GM18498 (cell line): Measurements from ENCODE around the gene OR9A2.

Source experiments
- ATAC-seq: cut with Tn5 transposase; IDR thresholded peaks from one replicate; pipeline ENCODE4 v1.9.1; 2021; ENCODE audit warnings: mild to moderate bottlenecking, moderate library complexity; ENCODE audit not compliant: unreplicated experiment

The OR9A2 gene

GRCh38 chr7:143027032-143027431 is at the start of gene OR9A2:
Gene OR9A2, minus strand, starts transcription at chr7:143027132. Its CDS starts 0 bp downstream, at chr7:143027132.
- ATAC-seq: no peak

DNA sequence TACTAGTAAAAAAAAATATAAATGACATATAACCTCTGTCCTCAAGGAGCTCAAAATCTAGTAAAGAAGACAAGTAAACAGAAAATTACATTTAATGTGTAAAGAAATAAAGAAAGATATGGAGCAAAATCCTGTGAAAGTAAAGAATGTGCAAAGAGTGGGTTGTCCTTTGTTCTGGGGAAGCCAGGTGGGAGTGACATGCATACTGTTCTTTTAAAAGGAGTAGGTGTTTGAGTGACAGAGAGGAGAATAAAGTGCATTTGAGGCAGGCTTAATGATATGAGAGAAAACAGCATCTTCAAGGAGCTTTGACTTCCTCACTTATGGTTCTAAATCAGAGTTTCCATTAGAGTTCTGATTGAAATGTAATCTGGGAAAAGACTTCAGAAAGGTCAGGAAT is 47.2 kb upstream of the OR9A2 start:
- ATAC-seq: no peak

DNA sequence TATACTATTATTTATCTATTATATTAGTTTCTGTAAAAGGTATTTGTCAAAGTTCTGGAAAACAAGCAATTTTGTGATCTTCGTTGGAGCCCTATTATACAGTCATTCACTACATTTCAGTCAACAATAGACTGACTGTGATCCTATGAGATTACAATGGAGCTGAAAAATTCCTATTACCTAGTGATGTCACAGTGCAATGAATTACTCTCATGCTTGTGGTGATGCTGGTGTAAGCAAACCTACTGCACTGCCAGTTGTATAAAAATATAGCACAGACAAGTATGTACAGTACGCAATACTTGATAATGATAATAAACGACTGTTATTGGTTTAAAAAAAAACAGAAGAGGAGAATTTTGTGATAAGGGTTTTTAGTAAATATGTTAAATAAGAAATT is 46.6 kb upstream of the OR9A2 start:
- ATAC-seq: no peak

- ATAC-seq: no peak
Measured at GRCh38 chr7:143069912-143070500, 43.1 kb upstream of the OR9A2 start.

GRCh38 chr7:143068446-143068845 is 41.5 kb upstream of the OR9A2 start:
- no peak for ATAC-seq

DNA sequence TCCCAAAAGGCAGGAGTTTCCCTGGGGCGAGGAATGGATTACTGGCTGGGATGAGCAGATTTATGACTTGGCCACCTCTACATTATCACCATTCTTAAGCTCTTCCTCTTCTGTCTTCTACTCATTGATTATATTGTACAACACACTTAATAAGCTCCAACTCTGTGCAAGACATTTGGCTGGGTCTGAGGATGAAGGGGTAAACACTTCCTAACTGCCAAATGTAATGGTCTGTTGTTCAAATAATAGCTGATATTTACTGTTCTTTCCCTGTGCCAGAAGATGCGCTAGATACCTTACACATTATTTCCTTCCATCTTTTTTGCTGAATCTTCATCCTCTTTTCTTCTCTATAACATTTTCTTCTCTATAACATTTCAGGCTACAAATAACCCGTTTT is 36.8 kb upstream of the OR9A2 start:
- no peak for ATAC-seq

DNA sequence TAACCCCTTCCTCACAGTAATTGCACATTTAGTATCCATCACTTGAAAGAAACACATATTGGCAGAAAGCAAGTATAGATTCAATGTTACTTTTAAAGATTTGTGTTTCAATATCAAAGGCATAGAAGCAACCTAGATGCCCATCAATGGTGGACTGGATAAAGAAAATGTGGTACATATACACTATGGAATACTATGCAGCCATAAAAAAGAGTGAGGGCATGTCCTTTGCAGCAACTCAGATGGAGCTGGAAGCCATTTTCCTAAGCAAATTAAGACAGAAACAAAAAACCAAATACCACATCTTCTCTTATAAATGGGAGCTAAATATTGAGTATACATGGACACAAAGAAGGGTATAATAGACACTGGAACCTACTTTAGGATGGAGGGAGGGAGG is 28.8 kb upstream of the OR9A2 start:
- ATAC-seq: no peak

GRCh38 chr7:143054621-143055020 is 27.7 kb upstream of the OR9A2 start:
- ATAC-seq: no peak

DNA sequence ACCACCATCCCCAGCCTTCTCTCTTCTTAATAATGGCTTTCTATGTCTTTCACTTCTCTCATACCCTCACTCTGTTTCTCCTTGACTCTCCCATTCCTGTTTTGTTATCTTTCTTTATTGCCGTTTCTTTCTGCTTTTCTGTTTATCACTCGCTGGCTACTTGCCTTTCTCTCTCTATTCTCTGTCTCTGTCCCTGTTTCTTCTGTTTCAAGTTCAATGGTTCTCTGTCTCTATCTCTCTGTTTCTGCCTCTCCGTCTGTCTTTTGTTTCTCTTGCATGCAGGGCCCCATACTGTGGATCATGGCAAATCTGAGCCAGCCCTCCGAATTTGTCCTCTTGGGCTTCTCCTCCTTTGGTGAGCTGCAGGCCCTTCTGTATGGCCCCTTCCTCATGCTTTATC is 25.1 kb upstream of the OR9A2 start, which contains the start of gene OR6V1:
Gene OR6V1 (plus strand): TSS at position 301 of the 400 bp plus-strand sequence. CDS start 0 bp downstream, at position 301.
- no peak for ATAC-seq

- ATAC-seq: no peak
Measured at GRCh38 chr7:143050931-143051330, 24.0 kb upstream of the OR9A2 start.

- no peak for ATAC-seq
Measured at GRCh38 chr7:143049362-143049761, 22.4 kb upstream of the OR9A2 start.

- no peak for ATAC-seq
Measured at GRCh38 chr7:143048827-143049226, 21.9 kb upstream of the OR9A2 start.

DNA sequence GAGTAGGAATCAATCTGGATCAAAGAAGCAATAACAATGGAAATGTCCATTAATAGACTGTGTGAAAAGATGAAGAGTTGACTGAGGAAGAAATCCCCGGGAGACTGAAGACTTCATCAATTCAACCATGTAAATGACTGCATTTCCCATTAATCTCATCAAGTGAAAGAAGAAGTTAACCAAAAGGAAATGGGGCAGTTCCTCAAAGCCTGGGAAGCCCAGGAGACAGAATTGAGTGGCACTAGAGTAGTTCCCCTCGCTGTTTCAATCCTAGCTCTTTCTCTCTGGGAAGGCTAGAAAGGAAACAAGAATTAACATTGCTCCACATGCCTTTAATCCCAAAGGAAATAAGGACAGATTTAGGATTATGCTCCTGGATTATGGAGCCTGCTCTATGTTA is 20.4 kb upstream of the OR9A2 start:
- no peak for ATAC-seq

DNA sequence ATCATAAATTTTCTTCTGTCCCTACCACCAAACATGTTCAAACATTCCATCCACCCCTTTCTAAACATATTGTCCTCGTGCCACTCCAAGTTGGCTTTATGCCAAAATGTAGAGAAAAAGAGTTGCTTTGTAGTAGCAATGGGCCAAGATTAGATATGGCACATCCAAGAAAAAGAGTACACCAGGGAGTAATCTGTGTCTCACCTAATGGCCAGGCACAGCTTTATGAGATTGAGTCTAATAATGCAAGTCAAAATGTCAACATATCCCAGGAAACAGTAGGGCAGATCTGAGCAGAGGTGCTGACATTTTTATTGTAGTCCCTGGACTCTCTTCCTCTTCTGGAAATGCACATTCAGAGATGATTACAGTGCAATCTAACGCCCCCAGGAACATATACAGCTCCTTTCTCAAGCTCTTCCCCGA is 19.5 kb upstream of the OR9A2 start:
- no peak for ATAC-seq

DNA sequence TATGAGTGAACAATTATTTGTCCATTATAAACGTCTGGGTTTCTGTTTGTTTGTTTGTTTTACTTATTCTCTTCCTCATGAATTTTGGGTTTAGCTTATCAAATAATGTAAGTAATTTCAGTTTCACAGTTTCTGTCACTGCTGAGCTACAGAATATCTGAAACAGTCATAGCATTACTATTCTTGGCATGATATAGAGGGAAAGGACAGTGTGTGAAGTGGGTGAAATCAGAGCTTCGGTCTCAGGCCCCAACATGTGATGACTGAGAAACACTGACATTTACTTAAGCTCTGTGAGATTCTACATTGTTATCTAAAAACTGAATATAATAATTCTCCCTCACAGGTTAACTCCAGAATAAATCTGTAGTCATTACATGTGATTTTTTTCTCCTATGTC is 16.5 kb upstream of the OR9A2 start:
- no peak for ATAC-seq

GRCh38 chr7:143042790-143043271 is 15.9 kb upstream of the OR9A2 start:
- no peak for ATAC-seq

DNA sequence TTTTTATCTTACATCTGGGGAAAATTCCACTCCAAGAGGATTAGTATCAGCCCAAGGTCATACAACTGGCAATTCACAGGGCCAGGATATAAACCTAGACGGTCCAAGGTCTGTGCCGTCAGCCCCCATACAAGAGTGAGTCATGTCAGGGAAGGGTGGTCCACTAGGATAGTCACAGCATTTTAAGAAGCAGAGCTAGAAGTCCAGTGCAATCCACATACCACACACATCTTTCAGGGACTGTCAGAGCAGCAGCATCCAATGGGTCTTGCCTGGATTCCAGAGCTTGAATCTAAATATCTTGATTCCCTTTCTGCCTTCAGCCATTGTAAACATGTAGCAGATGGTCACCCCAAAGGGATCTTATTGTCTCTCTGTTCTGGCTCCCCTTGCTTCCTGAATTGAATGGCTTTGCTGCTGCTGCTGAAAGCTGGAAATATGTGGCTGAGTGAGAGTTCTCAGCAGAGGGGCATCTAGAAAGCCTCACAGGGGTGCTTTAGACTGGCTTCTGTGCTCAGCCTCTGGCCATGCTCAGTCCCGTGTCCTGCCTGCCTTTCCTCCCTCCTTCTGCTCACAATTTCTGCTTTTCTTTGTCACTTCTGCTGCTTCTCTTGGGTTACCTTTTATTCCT is 15.3 kb upstream of the OR9A2 start:
- ATAC-seq: no peak

DNA sequence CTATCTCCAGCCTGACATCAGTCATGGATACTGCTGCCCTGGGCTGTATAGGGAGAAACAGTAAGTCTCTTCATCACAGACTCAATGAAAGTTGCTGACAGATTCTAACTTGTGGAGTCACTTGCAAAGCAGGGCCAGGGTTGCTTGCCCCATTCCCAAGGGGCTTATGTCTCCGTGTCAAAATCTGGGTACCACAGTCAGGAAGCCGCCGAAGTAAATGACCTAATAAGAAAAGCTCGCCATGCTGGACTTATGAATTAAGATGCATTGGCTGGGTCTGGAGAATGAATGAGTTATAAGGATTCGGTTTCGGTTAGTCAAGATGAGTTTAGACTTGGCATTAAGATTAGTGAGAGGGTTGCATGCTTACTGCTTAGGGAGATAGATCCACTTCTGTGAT is 14.4 kb upstream of the OR9A2 start:
- ATAC-seq: no peak

GRCh38 chr7:143040209-143040715 is 13.3 kb upstream of the OR9A2 start:
- ATAC-seq: no peak

- ATAC-seq: no peak
Measured at GRCh38 chr7:143038635-143039034, 11.7 kb upstream of the OR9A2 start.

DNA sequence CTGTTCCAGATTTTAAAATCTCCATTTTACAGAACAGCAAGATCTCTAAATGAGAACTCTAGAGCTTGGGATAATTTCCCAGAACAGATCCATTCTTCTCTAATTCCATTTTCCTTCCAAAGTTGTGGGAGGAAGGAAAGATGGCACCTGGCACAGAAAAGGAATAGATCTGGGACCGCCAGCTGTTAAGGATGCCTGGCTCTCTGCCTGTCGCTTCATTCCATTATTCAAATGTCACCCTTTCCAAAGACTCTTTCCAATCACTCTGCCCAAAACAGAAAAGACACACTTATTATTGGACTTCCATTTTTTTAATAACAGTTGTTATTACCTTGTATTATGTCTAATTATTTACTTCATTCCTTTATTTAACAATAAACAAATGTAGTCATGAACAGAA is 751 bp upstream of the OR9A2 start:
- ATAC-seq: no peak

DNA sequence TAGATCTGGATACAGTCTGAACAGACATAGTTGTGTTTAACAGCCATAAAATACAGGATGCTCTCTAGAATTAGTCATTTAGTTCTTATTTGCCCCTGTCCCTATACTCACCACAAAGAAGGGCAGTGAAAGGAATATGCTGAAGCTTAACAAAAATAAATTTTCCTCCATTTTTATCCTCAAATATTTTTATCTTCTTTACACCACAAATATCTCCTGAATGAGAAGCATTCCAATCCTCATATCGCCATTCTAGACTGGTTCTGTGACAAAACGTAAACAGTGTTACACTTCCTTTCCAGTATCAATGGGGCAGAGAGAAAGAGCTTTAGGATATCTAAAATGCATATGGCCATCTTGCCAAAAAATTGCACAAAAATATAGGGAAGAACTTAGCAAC is 1.6 kb downstream of the OR9A2 start:
- ATAC-seq: no peak
